ENCODE measurements around the gene UMAD1. TPM values are rescaled to one million over a fixed set of nuclear protein-coding genes. Genes with fewer than 3 reads are reported as not detected.
"Not testable (repeated sequence)": the region's sequence is repeated elsewhere in the genome, so short reads cannot be mapped to it uniquely, and the experiment has no call there.

The UMAD1 gene
- total RNA-seq, 8 experiments from 2014 or later = 7.8 to 19.1 (median 12.5) TPM

DNA sequence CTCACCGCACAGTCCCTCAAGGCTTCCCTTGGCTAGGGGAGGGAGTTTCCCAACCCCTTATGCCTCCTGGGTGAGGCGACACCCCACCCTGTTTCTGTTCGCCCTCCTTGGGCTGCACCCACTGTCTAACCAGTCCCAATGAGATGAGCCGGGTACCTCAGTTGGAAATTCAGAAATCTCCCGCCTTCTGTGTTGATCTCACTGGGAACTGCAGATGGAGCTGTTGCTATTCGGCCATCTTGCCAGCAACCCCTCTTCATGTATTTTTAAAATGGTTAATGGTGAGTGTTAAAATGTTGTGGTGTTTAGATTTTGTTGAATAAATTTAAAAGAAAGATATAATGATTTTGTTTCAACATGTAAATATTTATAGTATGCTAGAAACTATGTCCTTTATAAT, 22.0 kb downstream of the UMAD1 start:
- ATAC-seq (replicated peaks in 6 of 8) = no peak

DNA sequence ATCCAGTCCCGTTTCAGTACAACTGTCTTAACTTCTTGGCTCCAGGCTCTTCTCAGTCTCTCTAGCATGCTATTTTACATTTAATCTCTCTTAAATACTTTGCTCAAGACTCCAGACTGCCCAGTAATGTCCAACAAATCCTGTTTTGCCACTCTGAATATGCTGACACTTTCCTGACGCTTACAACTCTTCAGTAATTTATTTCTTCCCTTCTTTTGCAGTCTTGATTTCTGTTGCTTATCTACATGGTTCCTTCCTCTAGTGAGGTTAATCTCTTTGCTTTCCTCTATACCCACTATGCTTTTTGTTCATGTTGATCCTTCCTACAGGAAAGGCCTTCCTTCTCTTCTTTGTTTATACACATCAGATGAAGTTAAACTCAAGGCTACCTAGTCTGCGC, 23.7 kb downstream of the UMAD1 start:
- peak in 1 of 8 experiments; percentile 68 for ATAC-seq (replicated peaks in 6 of 8)
- Histone ChIP-seq H3K4me1 (replicated peaks in 1 of 2) (peaks cover 0 to 4% of the 10 kb centered on the region in 2 donors), H3K4me3 (no peak overlapping the region), H3K27ac (no peak overlapping the region)
- in situ Hi-C loops (cut with MboI; ENCODE audit: low pct_unique_long_range_greater_than_20kb in 2 of 9, low sequenced_read_pairs in 9 of 9, unreplicated experiment in 9 of 9) = no loop called here
- WGBS, 10 experiments = 63 to 97% (median 80%) methylated on average over 1 to 3 of the region's 3 CpGs; no CpG with 5 or more reads in 1 of the 10 experiments

More for the DNA sequence above, 22.0 kb downstream of the UMAD1 start:
- 17 to 100% (median 70%) methylated on average over 1 to 5 of the region's 6 CpGs; no CpG with 5 or more reads in 1 of the 10 experiments for WGBS, 10 experiments
- Histone ChIP-seq H3K27ac (no peak overlapping the region), H3K4me1 (replicated peaks in 1 of 2) (peaks cover 0 to 4% of the 10 kb centered on the region in 2 donors), H3K4me3 (no peak overlapping the region)
- in situ Hi-C loops (cut with MboI; ENCODE audit: low pct_unique_long_range_greater_than_20kb in 2 of 9, low sequenced_read_pairs in 9 of 9, unreplicated experiment in 9 of 9) = no loop called here

DNA sequence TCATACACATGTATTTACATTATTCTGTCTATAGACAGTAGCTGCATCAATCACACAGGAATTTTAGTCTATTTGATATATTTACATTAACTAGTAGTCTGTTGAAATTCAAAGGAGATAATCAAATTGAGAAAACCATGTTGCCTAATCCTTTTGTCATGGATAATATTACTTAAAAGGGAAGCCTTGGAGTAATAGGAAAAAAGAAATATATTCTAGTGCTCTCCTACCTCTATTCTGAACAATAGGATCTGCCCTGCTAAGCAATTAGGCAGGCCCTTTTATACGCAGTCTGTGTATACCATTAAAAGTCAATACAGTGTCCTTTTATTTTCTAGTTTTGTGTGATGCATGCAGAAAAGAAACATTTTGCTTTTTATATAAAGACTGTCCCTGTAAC, 24.5 kb downstream of the UMAD1 start:
- 67 to 100% (median 100%) methylated on average over 1 of the region's 1 CpG; no CpG with 5 or more reads in 3 of the 10 experiments for WGBS, 10 experiments
- in situ Hi-C loops (cut with MboI; ENCODE audit: low pct_unique_long_range_greater_than_20kb in 2 of 9, low sequenced_read_pairs in 9 of 9, unreplicated experiment in 9 of 9) = no loop called here
- no peak for ATAC-seq (replicated peaks in 6 of 8)
- no peak overlapping the region for H3K4me3 ChIP-seq
- H3K27ac ChIP-seq = no peak overlapping the region
- H3K4me1 ChIP-seq (replicated peaks in 1 of 2) = peaks cover 0 to 4% of the 10 kb centered on the region in 2 donors

DNA sequence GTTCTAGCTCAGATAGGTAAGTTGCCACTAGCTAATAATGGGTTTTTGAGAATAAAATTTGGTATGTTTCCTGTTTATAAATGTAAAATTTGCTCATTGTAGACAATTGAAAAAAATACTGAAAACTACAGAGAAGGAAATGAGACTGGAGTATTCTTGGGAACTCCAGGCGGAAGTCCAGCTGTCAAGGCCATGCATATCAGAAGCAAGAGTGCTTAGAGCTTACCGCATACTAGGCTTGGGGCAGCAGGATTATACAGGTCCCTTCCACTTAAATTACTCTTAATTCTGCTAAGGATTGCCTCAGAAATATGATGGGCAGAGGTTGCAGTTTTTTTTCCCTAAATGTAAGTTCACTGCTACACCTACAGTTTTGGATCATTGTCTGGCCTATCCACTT, 26.6 kb downstream of the UMAD1 start:
- H3K4me3 ChIP-seq = no peak overlapping the region
- H3K4me1 ChIP-seq (replicated peaks in 1 of 2) = peaks cover 0 to 4% of the 10 kb centered on the region in 2 donors
- in situ Hi-C loops (cut with MboI; ENCODE audit: low pct_unique_long_range_greater_than_20kb in 2 of 9, low sequenced_read_pairs in 9 of 9, unreplicated experiment in 9 of 9) = no loop called here
- no peak for ATAC-seq (replicated peaks in 6 of 8)
- H3K27ac ChIP-seq = no peak overlapping the region
- 83 to 100% (median 98%) methylated on average over 1 to 2 of the region's 2 CpGs; no CpG with 5 or more reads in 2 of the 10 experiments for WGBS, 10 experiments

DNA sequence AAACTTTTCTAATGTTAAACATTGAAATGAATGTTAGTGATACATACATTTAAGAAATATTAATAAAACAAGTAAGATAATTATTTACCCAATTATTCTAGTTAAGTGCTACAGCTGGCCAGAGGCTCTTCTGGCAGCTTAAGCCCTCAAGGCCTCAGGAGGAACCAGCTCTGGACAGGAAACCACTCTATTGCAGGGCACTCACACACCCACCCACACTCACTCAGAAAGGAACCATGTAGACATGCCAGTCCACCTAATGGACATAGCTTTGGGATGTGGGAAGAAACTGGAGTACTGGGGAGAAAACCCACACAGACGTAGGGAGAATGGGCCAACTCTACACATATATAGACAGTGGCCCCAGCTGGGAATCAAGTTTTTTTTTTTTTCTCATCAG, 28.2 kb downstream of the UMAD1 start:
- in situ Hi-C loops (cut with MboI; ENCODE audit: low pct_unique_long_range_greater_than_20kb in 2 of 9, low sequenced_read_pairs in 9 of 9, unreplicated experiment in 9 of 9) = no loop called here
- WGBS, 10 experiments = 100% methylated on average over 1 of the region's 1 CpG; no CpG with 5 or more reads in 7 of the 10 experiments
- no peak for ATAC-seq (replicated peaks in 6 of 8)
- H3K27ac ChIP-seq = no peak overlapping the region
- peaks cover 0 to 4% of the 10 kb centered on the region in 2 donors for H3K4me1 ChIP-seq (replicated peaks in 1 of 2)
- H3K4me3 ChIP-seq = no peak overlapping the region

DNA sequence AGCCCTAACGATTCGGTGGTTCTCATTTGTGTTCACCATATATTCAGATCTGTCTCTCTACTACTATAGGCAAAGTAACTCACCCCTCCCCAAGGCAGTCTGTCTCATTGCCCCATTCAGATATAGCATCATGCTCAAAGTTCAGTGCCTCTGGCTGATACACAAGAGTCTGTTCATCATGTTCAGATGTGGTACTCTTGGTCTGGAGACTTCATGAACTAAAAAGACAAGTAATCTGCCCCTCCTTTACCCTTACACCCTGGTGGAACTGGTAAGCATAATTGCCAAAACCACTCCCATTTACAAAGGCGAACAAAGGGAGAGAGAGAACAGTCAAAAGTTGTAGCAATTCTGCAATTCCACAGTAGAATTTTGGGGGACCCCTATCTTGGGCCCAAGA, 29.9 kb downstream of the UMAD1 start:
- Histone ChIP-seq H3K27ac (no peak overlapping the region), H3K4me1 (replicated peaks in 1 of 2) (no peaks in the 10 kb centered on the region), H3K4me3 (no peak overlapping the region)
- in situ Hi-C loops (cut with MboI; ENCODE audit: low pct_unique_long_range_greater_than_20kb in 2 of 9, low sequenced_read_pairs in 9 of 9, unreplicated experiment in 9 of 9) = no loop called here
- ATAC-seq (replicated peaks in 6 of 8) = no peak
- WGBS, 10 experiments = 80 to 100% (median 94%) methylated on average over 1 to 3 of the region's 3 CpGs; no CpG with 5 or more reads in 5 of the 10 experiments

DNA sequence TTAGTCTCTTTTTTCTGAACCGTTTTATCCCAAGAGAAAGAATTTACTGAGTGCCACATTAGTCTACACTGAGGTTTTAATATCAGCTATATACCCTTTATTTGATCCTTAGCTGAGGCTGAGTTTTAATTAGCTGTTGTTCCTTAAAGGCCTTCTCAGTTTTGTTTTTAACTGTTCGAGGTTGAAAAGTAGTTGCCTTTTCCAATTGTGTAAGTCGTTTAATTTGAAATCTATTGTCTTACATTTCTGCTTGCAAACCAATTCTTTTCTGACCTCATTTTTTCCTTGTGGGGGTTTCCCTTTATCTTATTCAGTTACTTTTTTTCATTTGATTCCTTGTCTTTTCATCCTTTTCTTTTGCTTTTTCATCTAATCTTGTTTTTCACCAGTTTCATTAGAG, 30.8 kb downstream of the UMAD1 start:
- Histone ChIP-seq H3K27ac (no peak overlapping the region), H3K4me1 (replicated peaks in 1 of 2) (no peaks in the 10 kb centered on the region), H3K4me3 (no peak overlapping the region)
- in situ Hi-C loops (cut with MboI; ENCODE audit: low pct_unique_long_range_greater_than_20kb in 2 of 9, low sequenced_read_pairs in 9 of 9, unreplicated experiment in 9 of 9) = no loop called here
- ATAC-seq (replicated peaks in 6 of 8) = no peak
- WGBS, 10 experiments = 0 to 100% (median 68%) methylated on average over 1 to 3 of the region's 3 CpGs

DNA sequence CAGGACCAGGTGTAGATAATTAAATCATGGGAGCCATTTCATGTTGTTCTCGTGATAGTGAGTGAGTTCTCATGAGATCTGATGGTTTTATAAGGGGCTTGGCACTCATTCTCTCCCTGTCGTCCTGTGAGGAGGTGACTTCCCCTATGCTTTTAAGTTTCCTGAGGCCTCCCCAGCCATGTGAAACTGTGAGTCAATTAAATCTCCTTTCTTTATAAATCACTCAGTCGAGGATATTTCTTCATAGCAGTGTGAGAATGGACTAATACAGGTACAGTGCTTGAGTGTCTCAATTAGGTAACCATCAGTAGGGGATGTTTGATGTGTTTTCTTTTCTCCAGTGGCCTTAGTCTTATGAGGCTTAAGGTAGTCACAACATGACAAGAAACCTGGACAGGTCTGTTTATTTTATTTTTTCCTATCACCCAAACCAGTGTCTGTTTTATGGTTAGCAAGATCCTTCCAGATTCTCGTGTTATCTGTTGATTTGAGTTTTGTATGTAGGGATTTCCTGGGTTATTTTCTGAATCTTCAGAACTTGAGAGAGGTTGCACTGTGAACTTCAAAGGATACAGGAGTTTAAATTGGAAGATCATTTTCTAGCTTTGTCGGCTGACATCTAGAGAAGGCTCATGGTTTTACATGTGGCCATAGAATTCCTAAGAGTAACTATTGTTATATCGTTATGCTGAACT, 32.1 kb downstream of the UMAD1 start:
- H3K4me3 ChIP-seq = no peak overlapping the region
- ATAC-seq (replicated peaks in 6 of 8) = no peak
- in situ Hi-C loops (cut with MboI; ENCODE audit: low pct_unique_long_range_greater_than_20kb in 2 of 9, low sequenced_read_pairs in 9 of 9, unreplicated experiment in 9 of 9) = no loop called here

DNA sequence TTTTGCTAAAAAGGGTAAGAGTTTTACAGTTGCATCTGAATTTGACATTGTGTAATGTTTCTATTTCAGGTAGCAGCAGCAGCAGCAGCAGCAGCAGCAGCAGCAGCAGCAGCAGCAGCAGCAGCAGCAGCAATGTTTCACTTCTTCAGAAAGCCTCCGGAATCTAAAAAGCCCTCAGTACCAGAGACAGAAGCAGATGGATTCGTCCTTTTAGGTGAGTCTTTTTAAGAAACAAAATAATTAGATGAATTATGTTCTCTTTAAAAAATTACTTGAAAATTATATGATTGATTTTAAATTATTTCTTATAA, 32.6 kb downstream of the UMAD1 start:
- H3K27ac ChIP-seq = no peak overlapping the region
- in situ Hi-C loops (cut with MboI; ENCODE audit: low pct_unique_long_range_greater_than_20kb in 2 of 9, low sequenced_read_pairs in 9 of 9, unreplicated experiment in 9 of 9) = no loop called here
- H3K4me1 ChIP-seq (replicated peaks in 1 of 2) = no peaks in the 10 kb centered on the region
- no peak for ATAC-seq (replicated peaks in 6 of 8)
- no peak overlapping the region for H3K4me3 ChIP-seq
- WGBS, 10 experiments = 78 to 100% (median 88%) methylated on average over 1 to 2 of the region's 2 CpGs; no CpG with 5 or more reads in 1 of the 10 experiments

More for the DNA sequence above, 32.1 kb downstream of the UMAD1 start:
- 49 to 100% (median 81%) methylated on average over 1 to 6 of the region's 6 CpGs for WGBS, 10 experiments
- Histone ChIP-seq H3K27ac (no peak overlapping the region), H3K4me1 (replicated peaks in 1 of 2) (no peaks in the 10 kb centered on the region)

DNA sequence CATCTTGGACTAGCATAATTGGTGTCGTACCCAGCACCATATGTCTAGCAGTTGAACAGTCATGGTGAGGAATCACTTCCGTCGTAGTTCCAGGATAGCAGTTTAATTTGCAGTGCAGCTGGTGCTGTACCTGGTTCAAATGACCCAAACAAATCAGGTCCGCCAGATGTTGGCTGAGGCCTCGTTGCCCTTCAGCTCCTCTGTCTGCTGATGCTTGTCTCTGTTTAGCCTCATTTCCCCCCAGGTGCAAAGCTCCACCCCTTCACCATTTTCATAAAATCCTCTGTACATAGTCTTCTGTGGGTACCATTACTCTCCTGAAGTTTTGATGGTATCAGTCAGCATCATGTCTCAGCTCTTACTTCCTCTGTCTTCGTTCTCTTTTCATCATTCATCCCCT, 35.1 kb downstream of the UMAD1 start:
- H3K4me3 ChIP-seq = no peak overlapping the region
- in situ Hi-C loops (cut with MboI; ENCODE audit: low pct_unique_long_range_greater_than_20kb in 2 of 9, low sequenced_read_pairs in 9 of 9, unreplicated experiment in 9 of 9) = loop anchor here in 1 of 9 experiments (25.0 kb wide), 1 partner anchor 537 kb away; no protein-coding TSS in a partner anchor
- WGBS, 10 experiments = 24 to 93% (median 65%) methylated on average over 2 to 5 of the region's 6 CpGs; no CpG with 5 or more reads in 1 of the 10 experiments
- no peak overlapping the region for H3K27ac ChIP-seq
- no peak for ATAC-seq (replicated peaks in 6 of 8)
- H3K4me1 ChIP-seq (replicated peaks in 1 of 2) = no peaks in the 10 kb centered on the region

DNA sequence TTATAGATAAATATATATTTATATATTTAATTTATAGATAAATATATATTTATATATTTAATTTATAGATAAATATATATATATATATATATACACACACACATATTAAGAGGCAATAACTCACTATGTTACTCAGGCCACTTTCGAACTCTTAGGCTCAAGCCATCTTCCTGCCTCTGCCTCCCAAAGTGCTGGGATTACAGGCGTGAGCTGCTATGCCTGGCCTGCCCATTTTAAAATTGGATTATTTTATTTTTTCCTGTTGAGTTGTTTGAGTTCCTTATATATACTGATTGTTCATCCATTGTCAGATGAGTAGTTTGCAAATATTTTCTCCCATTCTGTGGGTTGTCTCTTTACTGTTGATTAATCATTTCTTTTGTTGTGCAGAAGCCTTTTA, 39.1 kb downstream of the UMAD1 start:
- not testable (repeated sequence) for ATAC-seq (replicated peaks in 6 of 8); H3K4me3 ChIP-seq; H3K4me1 ChIP-seq (replicated peaks in 1 of 2); H3K27ac ChIP-seq
- WGBS, 10 experiments = 80 to 100% (median 100%) methylated on average over 1 of the region's 2 CpGs; no CpG with 5 or more reads in 6 of the 10 experiments
- in situ Hi-C loops (cut with MboI; ENCODE audit: low pct_unique_long_range_greater_than_20kb in 2 of 9, low sequenced_read_pairs in 9 of 9, unreplicated experiment in 9 of 9) = loop anchor here in 1 of 9 experiments (25.0 kb wide), 1 partner anchor 533 kb away; no protein-coding TSS in a partner anchor

DNA sequence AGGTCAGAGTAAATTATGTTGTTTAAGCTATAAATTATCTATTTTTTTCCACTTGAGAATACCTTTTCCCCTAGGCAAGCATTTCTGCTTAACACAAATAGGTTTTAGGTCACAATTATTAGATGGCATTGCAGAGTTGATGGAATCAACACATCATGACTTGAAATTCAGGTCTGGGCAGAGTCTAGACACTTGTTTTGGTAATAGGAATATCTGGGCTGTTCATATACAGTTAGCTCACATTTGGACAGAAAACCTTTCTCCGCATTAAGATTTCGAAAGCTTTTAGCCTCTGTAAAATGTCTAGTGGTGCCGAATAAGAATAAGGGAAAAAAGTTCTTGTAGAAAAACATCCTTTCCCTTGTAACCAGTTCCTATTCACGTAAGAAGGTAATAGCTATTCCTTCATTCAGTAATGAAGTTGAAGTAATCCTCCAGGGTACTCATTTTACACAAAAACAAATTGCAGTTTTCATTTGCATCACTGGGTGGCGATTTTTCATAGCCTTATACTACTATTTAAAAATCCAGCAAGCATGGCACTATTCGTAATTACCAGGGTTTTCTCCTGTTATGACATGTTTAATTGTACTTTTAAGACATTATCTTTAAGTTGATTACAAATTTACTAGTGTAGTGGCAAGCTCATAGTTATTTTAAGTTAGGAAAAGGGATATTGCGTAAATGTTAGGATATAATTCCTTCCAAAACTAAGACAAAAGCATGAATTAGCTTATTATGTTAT, 40.8 kb downstream of the UMAD1 start:
- 28 to 75% (median 66%) methylated on average over 5 to 7 of the region's 7 CpGs for WGBS, 10 experiments
- H3K4me1 ChIP-seq (replicated peaks in 1 of 2) = no peaks in the 10 kb centered on the region
- in situ Hi-C loops (cut with MboI; ENCODE audit: low pct_unique_long_range_greater_than_20kb in 2 of 9, low sequenced_read_pairs in 9 of 9, unreplicated experiment in 9 of 9) = loop anchor here in 1 of 9 experiments (25.0 kb wide), 1 partner anchor 531 kb away; no protein-coding TSS in a partner anchor
- ATAC-seq (replicated peaks in 6 of 8) = peak; percentile 63 to 87 (median 72)
- H3K4me3 ChIP-seq = no peak overlapping the region
- H3K27ac ChIP-seq = no peak overlapping the region

DNA sequence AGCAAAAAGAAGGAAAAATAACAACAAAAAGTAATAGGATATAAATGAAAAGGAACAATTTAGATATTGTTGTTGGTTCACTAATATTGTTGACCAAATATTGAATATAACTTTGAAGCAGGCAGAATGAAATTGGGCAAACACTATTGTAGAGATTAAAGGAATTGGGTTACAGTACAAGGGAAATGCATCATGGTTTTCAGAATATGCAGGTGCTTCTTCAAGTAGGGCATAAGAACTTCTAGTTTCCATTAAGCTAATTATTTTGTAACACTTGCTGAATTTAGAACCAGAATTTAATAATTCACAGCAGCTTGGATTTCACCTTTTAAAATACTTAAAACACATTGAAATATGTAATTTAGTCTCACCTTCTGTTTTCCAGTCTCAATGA, 41.4 kb downstream of the UMAD1 start:
- H3K4me3 ChIP-seq = no peak overlapping the region
- in situ Hi-C loops (cut with MboI; ENCODE audit: low pct_unique_long_range_greater_than_20kb in 2 of 9, low sequenced_read_pairs in 9 of 9, unreplicated experiment in 9 of 9) = loop anchor here in 1 of 9 experiments (25.0 kb wide), 1 partner anchor 530 kb away; no protein-coding TSS in a partner anchor
- no peaks in the 10 kb centered on the region for H3K4me1 ChIP-seq (replicated peaks in 1 of 2)
- no peak overlapping the region for H3K27ac ChIP-seq
- ATAC-seq (replicated peaks in 6 of 8) = no peak
